ENCODE results near the gene FAM229B. TPM values are rescaled to one million over a fixed set of nuclear protein-coding genes. Genes with fewer than 3 reads are reported as not detected.

The FAM229B gene
- total RNA-seq, 6 experiments from 2014 or later = 6.3 to 13.9 (median 9.1) TPM

DNA sequence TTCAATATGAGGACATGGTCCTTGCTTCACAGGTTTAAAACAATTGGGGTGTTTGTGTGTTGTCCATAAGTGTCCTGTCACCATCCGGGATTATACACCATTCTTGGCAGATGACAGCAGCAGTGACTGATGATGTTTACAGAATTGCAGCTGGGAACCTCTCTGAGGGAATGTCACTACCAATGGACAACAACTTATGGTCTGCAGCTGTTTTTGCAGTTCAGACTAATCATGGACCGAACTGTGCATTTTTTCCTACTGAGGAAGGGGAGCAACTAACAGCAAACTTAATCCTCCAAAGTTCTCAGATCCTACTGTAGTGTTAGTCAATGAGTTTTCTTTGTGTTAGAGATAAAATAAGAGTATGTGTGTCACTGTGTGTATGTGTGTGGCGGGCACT is 26.0 kb downstream of the FAM229B start:
- Histone ChIP-seq H3K27me3 (no peaks in the 10 kb centered on the region), H3K4me1 (peaks cover 0 to 31% (median 2%) of the 10 kb centered on the region in 4 donors), H3K9me3 (no peaks in the 10 kb centered on the region), H3K4me3 (no peak overlapping the region), H3K27ac (peak overlapping the region in 1 of 3 donors; percentile 48), H3K36me3 (no peaks in the 10 kb centered on the region)
- intact Hi-C loops (cut with DNase I) = no loop called here
- TF ChIP-seq, protein P1, sequence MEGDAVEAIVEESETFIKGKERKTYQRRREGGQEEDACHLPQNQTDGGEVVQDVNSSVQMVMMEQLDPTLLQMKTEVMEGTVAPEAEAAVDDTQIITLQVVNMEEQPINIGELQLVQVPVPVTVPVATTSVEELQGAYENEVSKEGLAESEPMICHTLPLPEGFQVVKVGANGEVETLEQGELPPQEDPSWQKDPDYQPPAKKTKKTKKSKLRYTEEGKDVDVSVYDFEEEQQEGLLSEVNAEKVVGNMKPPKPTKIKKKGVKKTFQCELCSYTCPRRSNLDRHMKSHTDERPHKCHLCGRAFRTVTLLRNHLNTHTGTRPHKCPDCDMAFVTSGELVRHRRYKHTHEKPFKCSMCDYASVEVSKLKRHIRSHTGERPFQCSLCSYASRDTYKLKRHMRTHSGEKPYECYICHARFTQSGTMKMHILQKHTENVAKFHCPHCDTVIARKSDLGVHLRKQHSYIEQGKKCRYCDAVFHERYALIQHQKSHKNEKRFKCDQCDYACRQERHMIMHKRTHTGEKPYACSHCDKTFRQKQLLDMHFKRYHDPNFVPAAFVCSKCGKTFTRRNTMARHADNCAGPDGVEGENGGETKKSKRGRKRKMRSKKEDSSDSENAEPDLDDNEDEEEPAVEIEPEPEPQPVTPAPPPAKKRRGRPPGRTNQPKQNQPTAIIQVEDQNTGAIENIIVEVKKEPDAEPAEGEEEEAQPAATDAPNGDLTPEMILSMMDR (IDR thresholded peaks at IDR 0.05) = no peak
- TF ChIP-seq POLR2A (IDR thresholded peaks at IDR 0.05) = no peak
- WGBS (ENCODE audit: insufficient coverage, low coverage, low lambda C conversion rate, missing lambda C conversion rate) = 52% methylated on average over 3 of the region's 3 CpGs
- DNase-seq (no peak), ATAC-seq (peak; percentile 14 to 74 (median 34))

DNA sequence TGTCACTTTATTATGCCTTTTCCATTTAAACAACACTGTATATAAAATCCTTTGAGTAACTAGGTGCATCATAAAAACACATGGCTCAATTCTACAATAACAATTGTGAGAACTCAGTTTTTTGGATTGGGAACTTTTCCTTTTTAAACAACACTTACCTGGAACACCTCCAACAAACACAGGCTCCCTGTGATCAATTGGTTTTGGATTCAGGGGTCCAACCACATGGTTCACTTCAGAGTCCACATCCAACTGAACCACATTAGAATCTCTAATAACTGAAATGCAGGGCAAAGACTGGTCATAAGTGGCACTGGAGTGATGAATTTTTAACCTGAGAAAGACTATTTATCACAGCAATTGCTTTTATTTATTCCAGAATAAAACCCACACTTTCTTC is 26.5 kb downstream of the FAM229B start:
- H3K4me3 ChIP-seq = no peak overlapping the region
- peak overlapping the region in 2 of 3 donors; percentile 39 to 48 for H3K27ac ChIP-seq
- intact Hi-C loops (cut with DNase I) = no loop called here
- ATAC-seq (peak; percentile 8 to 37 (median 23)), DNase-seq (no peak)
- H3K9me3 ChIP-seq = no peaks in the 10 kb centered on the region
- peaks cover 0 to 31% (median 2%) of the 10 kb centered on the region in 4 donors for H3K4me1 ChIP-seq
- H3K27me3 ChIP-seq = no peaks in the 10 kb centered on the region
- no peaks in the 10 kb centered on the region for H3K36me3 ChIP-seq
- TF ChIP-seq, protein P1 (IDR thresholded peaks at IDR 0.05) = no peak
- TF ChIP-seq POLR2A (IDR thresholded peaks at IDR 0.05) = no peak

DNA sequence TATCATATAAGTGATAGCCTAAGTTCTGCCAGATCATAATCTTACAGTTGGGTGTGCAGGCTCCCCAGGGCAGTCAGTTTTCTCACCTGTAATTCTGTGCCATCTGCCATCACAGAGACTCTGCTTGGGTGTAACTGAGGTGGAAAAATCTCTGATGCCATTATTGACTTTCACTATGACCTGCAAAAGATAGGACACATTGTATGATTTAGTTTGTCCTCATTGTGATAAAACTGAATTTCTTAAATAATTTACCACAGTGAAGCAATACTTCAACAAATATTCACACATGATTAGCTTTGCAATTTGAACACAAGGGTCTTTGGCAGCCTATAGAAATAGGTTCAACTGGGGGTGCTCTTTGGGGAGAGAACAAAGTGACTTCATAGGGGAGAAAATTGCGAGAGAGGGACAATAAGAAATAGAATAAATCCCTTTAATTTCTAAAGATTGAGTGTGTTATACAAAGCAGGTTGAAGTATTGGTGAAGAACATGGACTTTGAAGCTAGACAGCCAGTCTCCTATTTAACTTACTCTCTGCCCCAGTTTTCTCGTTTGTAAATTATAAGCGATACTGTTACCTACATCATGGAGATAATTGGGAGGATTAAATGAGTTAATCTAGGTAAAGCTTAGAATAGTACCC is 27.3 kb downstream of the FAM229B start:
- peaks cover 0 to 31% (median 2%) of the 10 kb centered on the region in 4 donors for H3K4me1 ChIP-seq
- DNase-seq (no peak), ATAC-seq (peak; percentile 57 to 77 (median 72))
- no peaks in the 10 kb centered on the region for H3K36me3 ChIP-seq
- no peaks in the 10 kb centered on the region for H3K9me3 ChIP-seq
- no peak overlapping the region for H3K4me3 ChIP-seq
- WGBS (ENCODE audit: insufficient coverage, low coverage, low lambda C conversion rate, missing lambda C conversion rate) = 25% methylated on average over 3 of the region's 3 CpGs
- no peaks in the 10 kb centered on the region for H3K27me3 ChIP-seq
- TF ChIP-seq POLR2A (IDR thresholded peaks at IDR 0.05) = peak; percentile 24
- TF ChIP-seq, protein P1 (IDR thresholded peaks at IDR 0.05) = no peak
- intact Hi-C loops (cut with DNase I) = no loop called here
- H3K27ac ChIP-seq = peak overlapping the region in 2 of 3 donors; percentile 39 to 48

DNA sequence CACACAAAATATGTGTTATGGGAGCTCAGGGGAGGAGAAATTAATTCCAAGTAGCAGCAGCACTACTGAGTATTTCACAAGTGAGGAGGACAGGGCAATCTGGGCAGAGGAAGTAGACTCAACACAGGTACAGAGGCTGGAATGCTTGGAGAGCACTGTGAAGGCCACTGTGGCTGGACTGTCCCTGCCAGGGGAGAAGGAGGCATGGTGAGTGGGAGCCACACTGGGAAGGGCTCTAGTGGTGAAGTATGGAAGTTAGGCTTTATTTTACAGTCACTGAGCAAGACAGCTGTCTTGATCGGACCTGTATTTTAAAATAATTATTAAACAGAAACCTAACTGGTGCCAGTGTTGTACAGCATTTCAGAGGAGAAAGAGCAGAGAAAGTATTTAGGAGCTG is 28.8 kb downstream of the FAM229B start:
- WGBS (ENCODE audit: insufficient coverage, low coverage, low lambda C conversion rate, missing lambda C conversion rate) = 23% methylated on average over 1 of the region's 1 CpG
- peaks cover 0 to 31% (median 2%) of the 10 kb centered on the region in 4 donors for H3K4me1 ChIP-seq
- intact Hi-C loops (cut with DNase I) = no loop called here
- peak; percentile 83 to 88 (median 84) for ATAC-seq
- H3K36me3 ChIP-seq = no peaks in the 10 kb centered on the region
- H3K4me3 ChIP-seq = no peak overlapping the region
- DNase-seq = peak; percentile 27 to 68 (median 54)
- H3K27ac ChIP-seq = peak overlapping the region in 2 of 3 donors; percentile 27 to 31
- TF ChIP-seq POLR2A (IDR thresholded peaks at IDR 0.05) = no peak
- TF ChIP-seq, protein P1 (IDR thresholded peaks at IDR 0.05) = peak in 2 of 4 donors; percentile 4 to 22
- no peaks in the 10 kb centered on the region for H3K27me3 ChIP-seq
- H3K9me3 ChIP-seq = no peaks in the 10 kb centered on the region

All from right lobe of liver (tissue), 6 donors.